SK-N-MC (cell line): ENCODE results near the gene PRRC2B.

Source experiments
- EZH2 ChIP-seq: fragments of 200-600 bp; sonication (generic); IDR thresholded peaks from one replicate; pipeline ENCODE4 v1.6.1; 2017; ENCODE audit warnings: antibody characterized with exemption
- FOXP2 ChIP-seq: optimal IDR thresholded peaks from 2 replicates; pipeline ENCODE3; 2011; ENCODE audit warnings: mild to moderate bottlenecking, moderate library complexity; ENCODE audit not compliant: insufficient read depth; ENCODE audit errors: extremely low read length, control extremely low read depth
- POLR2AphosphoS5 ChIP-seq: IDR thresholded peaks from 2 replicates; pipeline ENCODE4 v1.6.1; 2012; ENCODE audit warnings: mild to moderate bottlenecking, low read depth, low read length, borderline replicate concordance

- TF ChIP-seq FOXP2 (no peak), POLR2AphosphoS5 (no peak), EZH2 (no peak)
Measured at GRCh38 chr9:131545786-131546335, 152.0 kb downstream of the PRRC2B start.
